ENCODE data around the gene USP38. TPM values are rescaled to one million over a fixed set of nuclear protein-coding genes. Genes with fewer than 3 reads are reported as not detected.

The USP38 gene
- total RNA-seq, 6 donors from 2014 or later, result 14.7 to 41.7 (median 23.4) TPM

GRCh38 chr4:143188136-143189088 lies 3.7 kb downstream of the USP38 start:
- Histone ChIP-seq H3K27me3 (no peaks in the 10 kb centered on the region), H3K9me3 (no peaks in the 10 kb centered on the region), H3K4me3 (peak overlapping the region; percentile 8 to 76 (median 66)), H3K27ac (peak overlapping the region in 1 of 4 donors; percentile 25), H3K4me1 (peaks cover 38 to 48% (median 42%) of the 10 kb centered on the region in 4 donors), H3K36me3 (peaks cover 3 to 46% (median 11%) of the 10 kb centered on the region in 4 donors)
- DNase-seq (no peak), ATAC-seq (ENCODE audit: low FRiP score in 2 of 2) (no peak)
- 32 to 34% methylated on average over 3 of the region's 3 CpGs for WGBS, 2 donors
- TF ChIP-seq POLR2AphosphoS5 (IDR thresholded peaks at IDR 0.05) (no peak), CTCF (IDR thresholded peaks at IDR 0.05) (no peak), POLR2A (IDR thresholded peaks at IDR 0.05) (no peak), EP300 (IDR thresholded peaks at IDR 0.05) (no peak)

- ATAC-seq (ENCODE audit: low FRiP score in 2 of 2) (no peak), DNase-seq (no peak)
- Histone ChIP-seq H3K27ac (peak overlapping the region in 1 of 4 donors; percentile 23), H3K4me3 (peak overlapping the region in 2 of 4 donors; percentile 2 to 70), H3K27me3 (no peaks in the 10 kb centered on the region), H3K9me3 (no peaks in the 10 kb centered on the region), H3K36me3 (peaks cover 3 to 57% (median 14%) of the 10 kb centered on the region in 4 donors), H3K4me1 (peaks cover 33 to 42% (median 35%) of the 10 kb centered on the region in 4 donors)
- no peak for TF ChIP-seq POLR2A (IDR thresholded peaks at IDR 0.05)
- no peak for TF ChIP-seq CTCF (IDR thresholded peaks at IDR 0.05)
- TF ChIP-seq POLR2AphosphoS5 (IDR thresholded peaks at IDR 0.05), result no peak
- no peak for TF ChIP-seq EP300 (IDR thresholded peaks at IDR 0.05)
- WGBS, 2 donors, result 25 to 26% methylated on average over 4 of the region's 4 CpGs
Observed at GRCh38 chr4:143189528-143189927, 4.8 kb downstream of the USP38 start.

- TF ChIP-seq POLR2AphosphoS5 (IDR thresholded peaks at IDR 0.05), result no peak
- TF ChIP-seq POLR2A (IDR thresholded peaks at IDR 0.05), result no peak
- TF ChIP-seq CTCF (IDR thresholded peaks at IDR 0.05), result no peak
- TF ChIP-seq EP300 (IDR thresholded peaks at IDR 0.05), result no peak
- no peak for ATAC-seq (ENCODE audit: low FRiP score in 2 of 2)
- no peak for DNase-seq
- Histone ChIP-seq H3K4me3 (no peak overlapping the region), H3K36me3 (peaks cover 23 to 96% (median 57%) of the 10 kb centered on the region in 4 donors), H3K27me3 (no peaks in the 10 kb centered on the region), H3K9me3 (no peaks in the 10 kb centered on the region), H3K4me1 (peaks cover 0 to 3% (median 1%) of the 10 kb centered on the region in 4 donors), H3K27ac (no peak overlapping the region)
Observed at GRCh38 chr4:143195581-143195980, 10.9 kb downstream of the USP38 start.

GRCh38 chr4:143196323-143196722 lies 11.6 kb downstream of the USP38 start:
- H3K9me3 ChIP-seq, result no peaks in the 10 kb centered on the region
- no peaks in the 10 kb centered on the region for H3K4me1 ChIP-seq
- TF ChIP-seq POLR2A (IDR thresholded peaks at IDR 0.05) (no peak), CTCF (IDR thresholded peaks at IDR 0.05) (no peak)
- H3K27me3 ChIP-seq, result no peaks in the 10 kb centered on the region
- peaks cover 20 to 96% (median 59%) of the 10 kb centered on the region in 4 donors for H3K36me3 ChIP-seq
- ATAC-seq (ENCODE audit: low FRiP score in 2 of 2) (no peak), DNase-seq (no peak)
- H3K4me3 ChIP-seq, result no peak overlapping the region
- 94 to 98% methylated on average over 2 of the region's 2 CpGs for WGBS, 2 donors
- H3K27ac ChIP-seq, result no peak overlapping the region
